ENCODE results near the gene FAT1.
"Not testable (repeated sequence)": the region's sequence is repeated elsewhere in the genome, so short reads cannot be mapped to it uniquely, and the experiment has no call there.

Gene FAT1, protein sequence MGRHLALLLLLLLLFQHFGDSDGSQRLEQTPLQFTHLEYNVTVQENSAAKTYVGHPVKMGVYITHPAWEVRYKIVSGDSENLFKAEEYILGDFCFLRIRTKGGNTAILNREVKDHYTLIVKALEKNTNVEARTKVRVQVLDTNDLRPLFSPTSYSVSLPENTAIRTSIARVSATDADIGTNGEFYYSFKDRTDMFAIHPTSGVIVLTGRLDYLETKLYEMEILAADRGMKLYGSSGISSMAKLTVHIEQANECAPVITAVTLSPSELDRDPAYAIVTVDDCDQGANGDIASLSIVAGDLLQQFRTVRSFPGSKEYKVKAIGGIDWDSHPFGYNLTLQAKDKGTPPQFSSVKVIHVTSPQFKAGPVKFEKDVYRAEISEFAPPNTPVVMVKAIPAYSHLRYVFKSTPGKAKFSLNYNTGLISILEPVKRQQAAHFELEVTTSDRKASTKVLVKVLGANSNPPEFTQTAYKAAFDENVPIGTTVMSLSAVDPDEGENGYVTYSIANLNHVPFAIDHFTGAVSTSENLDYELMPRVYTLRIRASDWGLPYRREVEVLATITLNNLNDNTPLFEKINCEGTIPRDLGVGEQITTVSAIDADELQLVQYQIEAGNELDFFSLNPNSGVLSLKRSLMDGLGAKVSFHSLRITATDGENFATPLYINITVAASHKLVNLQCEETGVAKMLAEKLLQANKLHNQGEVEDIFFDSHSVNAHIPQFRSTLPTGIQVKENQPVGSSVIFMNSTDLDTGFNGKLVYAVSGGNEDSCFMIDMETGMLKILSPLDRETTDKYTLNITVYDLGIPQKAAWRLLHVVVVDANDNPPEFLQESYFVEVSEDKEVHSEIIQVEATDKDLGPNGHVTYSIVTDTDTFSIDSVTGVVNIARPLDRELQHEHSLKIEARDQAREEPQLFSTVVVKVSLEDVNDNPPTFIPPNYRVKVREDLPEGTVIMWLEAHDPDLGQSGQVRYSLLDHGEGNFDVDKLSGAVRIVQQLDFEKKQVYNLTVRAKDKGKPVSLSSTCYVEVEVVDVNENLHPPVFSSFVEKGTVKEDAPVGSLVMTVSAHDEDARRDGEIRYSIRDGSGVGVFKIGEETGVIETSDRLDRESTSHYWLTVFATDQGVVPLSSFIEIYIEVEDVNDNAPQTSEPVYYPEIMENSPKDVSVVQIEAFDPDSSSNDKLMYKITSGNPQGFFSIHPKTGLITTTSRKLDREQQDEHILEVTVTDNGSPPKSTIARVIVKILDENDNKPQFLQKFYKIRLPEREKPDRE (N-terminal part only)

GRCh38 chr4:186723292-186724057 lies at the start of gene FAT1:
Gene FAT1 (minus strand): TSS chr4:186723856. CDS start chr4:186709827, 14,029 bp downstream.
- no peak for DNase-seq

DNA sequence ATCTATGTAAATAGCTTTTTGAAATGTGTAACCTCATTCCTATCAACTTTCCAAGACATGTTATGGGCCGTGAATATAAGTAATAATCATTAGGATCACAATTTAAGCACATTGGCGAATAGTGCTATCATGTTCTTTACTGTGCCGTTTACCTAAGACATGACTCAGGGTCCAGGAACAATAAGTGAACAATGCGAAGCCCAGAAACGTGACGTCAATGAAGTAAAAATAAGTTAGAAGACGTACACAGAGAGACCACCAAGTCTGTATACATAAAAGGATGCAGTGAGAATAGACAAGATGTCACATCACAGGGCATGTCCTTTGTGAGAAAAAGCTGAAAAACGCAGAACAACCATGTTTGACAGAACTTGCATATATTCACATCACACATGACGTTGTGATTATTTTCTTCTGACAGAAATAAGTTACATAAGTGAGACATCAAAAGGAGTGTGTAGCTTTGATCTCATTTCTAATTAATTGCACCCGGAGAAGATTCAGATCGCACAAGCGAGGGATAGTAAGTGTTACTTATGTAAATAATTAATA lies 49.4 kb upstream of the FAT1 start:
- DNase-seq, result no peak

DNA sequence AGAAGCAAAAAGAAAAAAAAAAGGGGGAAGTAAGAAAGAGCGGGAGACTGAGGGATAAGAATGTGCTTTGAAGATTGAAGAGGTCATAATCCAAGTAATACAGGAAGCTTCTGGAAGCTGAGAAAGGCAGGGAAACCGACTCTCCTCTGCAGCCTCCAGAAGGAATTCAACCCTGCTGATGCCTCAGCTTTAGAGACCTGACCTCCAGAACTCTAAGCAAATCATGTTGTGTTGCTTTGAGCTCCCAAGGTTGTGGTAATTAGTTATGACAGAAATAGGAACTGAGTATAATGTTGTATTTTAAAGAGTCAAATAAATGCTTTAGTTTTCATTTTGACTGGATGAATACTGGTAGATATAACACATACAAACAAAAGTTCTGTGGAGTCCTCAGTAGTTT lies 48.0 kb upstream of the FAT1 start:
- DNase-seq, result no peak

DNA sequence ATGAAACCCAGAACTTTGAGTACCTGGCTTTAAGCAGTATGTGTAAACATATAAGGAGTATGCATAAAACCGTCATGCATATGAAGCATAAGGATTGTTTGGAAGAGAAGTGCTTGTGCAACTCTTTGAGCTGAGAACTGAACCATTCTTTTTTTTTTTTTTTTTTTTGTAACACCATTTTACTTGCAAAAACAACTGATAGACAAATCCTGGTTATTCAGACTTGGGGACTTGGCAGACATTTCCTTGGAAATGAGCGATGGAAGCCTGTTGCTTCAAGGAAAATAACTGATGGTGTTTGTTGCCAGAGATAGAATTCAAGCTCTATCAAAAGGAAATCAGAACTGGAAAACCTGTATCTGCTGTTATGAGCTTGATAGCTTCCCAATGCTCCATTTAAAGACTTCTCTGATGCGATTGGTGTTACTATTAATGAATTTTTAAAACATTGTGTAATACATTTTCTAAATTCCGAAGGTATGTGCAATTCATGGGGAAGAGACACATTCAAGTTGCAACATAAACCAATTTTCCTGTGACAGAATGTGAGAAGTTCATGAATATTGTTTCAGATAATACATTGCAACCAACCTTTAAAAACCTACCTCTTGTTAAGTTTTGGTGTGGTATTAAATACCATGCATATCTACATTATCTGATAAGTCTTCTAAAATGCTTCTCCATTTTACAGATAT lies 47.0 kb upstream of the FAT1 start:
- no peak for DNase-seq

GRCh38 chr4:186767794-186768193 lies 44.1 kb upstream of the FAT1 start:
- DNase-seq, result no peak

GRCh38 chr4:186765673-186766546 lies 42.3 kb upstream of the FAT1 start:
- no peak for DNase-seq

DNA sequence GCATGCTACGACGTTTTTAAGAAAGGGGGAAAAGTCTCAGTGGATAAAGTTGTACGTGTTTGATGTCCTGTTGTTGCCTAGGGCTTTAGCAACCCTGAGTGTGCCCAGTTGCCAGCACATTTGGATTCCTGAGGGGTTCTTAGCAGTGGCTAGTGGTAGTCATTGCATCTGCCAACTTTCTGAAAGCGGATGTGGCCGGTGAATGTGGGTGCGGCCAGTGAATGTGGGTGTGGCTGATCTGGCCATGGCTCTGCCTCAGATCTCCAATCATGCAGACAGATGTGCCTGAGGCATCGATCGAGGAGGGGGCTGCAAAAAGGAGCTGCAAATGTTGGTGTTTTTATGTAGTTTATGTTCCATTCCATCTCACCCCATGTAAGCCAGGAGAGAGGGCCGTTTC lies 41.5 kb upstream of the FAT1 start:
- no peak for DNase-seq

- DNase-seq, result no peak
Observed at GRCh38 chr4:186764457-186764856, 40.8 kb upstream of the FAT1 start.

- no peak for DNase-seq
Observed at GRCh38 chr4:186762865-186763264, 39.2 kb upstream of the FAT1 start.

DNA sequence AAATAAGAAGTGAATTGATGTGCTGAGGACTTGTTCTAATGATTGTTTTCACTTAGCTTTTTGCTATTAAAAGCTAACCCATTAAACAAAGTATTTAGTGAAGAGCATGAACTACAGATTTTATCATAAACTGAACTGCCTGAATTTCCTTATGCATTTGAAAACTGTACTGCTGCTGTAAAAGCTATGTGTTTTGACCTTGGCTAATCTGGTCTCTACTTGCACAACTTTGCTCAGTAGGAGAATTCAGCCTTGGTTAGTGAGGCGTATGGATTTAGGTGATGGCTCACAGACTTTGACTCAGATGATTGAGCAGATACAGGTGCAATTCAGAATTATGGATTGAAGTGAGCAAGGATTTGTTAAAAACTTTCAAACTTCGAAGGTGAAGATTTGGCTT lies 38.7 kb upstream of the FAT1 start:
- DNase-seq, result no peak

- not testable (repeated sequence) for DNase-seq
Observed at GRCh38 chr4:186761956-186762355, 38.3 kb upstream of the FAT1 start.

GRCh38 chr4:186761393-186761792 lies 37.7 kb upstream of the FAT1 start:
- no peak for DNase-seq

DNA sequence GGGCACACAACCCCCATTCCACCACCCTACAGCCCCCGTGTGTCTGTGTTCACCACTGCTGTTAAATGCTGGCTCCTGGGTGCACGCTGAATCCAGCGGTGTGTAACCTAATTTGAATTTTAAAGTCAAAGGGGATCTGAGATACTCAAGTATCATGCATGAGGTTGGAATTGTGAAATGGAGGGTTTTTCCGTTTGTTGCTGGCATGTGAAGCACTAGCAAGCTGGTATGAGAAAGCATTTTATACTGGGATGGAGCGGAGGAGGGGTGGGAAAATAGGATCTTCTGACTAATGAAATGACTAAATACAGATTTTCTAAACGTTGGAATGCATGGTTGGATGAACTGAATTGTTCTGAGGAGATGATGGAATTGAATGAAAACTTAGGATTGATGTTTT lies 36.9 kb upstream of the FAT1 start:
- DNase-seq, result no peak

- no peak for DNase-seq
Observed at GRCh38 chr4:186759990-186760389, 36.3 kb upstream of the FAT1 start.

DNA sequence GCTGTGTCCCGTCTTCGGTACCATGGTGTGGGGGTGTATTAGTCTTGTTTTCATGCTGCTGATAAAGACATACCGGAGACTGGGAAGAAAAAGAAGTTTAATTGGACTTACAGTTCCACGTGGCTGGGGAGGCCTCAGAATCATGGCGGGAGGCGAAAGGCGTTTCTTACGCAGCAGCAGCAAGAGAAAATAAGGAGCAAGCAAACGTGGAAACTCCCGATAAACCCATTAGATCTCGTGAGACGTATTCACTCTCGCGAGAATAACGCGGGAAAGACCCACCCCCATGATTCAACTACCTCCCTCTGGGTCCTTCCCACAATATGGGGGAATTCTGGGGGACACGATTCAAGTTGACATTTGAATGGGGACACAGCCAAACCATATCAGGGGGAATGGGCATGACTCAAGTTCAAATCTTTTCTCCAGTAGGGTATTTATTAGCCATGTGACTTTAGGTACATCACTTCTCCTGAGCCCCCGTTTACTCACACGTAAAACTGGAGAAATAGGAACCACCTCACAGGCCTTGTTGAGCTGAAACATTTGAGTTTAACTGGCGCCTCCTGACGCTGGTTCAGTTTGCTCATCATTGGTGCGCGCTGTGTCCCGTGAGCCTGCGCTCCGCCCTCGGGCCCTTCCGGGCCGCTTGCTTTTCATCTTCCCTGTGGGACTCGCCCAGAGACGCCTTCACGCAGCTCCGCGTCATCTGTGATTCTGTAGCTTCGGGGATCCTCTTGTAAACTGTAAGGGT lies 35.5 kb upstream of the FAT1 start:
- DNase-seq, result no peak

DNA sequence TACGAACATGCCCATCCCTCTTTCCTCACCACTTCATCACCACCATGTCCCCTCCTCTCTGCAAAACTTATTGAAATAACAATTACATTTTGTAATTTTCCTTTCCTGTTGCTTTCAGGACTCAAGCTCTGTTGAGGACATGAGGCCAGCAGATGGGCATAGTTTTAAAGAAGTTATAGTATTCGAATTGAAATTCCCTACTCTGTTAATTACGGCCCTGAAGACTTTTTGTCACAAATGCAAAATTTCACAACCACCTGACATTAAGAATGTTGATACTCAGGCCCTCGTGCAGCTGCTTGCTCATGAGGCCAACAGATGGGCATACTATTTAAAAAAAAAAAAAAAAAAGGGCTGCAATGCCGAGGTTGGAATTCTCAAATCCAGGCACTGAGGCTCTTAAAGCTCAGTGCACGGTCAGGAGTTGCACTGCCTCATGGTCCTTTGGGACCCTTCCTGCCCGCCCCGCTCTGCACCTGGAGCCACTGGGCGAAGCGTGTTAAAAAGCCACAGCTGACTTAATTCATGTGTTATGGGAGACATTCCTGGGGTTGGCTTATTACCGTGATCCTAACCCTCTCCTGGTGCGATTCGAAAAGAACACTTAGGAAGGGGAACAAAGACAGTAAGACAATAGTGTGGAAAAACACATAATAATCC lies 34.2 kb upstream of the FAT1 start:
- DNase-seq, result no peak

GRCh38 chr4:186756550-186756949 lies 32.9 kb upstream of the FAT1 start:
- DNase-seq, result not testable (repeated sequence)

DNA sequence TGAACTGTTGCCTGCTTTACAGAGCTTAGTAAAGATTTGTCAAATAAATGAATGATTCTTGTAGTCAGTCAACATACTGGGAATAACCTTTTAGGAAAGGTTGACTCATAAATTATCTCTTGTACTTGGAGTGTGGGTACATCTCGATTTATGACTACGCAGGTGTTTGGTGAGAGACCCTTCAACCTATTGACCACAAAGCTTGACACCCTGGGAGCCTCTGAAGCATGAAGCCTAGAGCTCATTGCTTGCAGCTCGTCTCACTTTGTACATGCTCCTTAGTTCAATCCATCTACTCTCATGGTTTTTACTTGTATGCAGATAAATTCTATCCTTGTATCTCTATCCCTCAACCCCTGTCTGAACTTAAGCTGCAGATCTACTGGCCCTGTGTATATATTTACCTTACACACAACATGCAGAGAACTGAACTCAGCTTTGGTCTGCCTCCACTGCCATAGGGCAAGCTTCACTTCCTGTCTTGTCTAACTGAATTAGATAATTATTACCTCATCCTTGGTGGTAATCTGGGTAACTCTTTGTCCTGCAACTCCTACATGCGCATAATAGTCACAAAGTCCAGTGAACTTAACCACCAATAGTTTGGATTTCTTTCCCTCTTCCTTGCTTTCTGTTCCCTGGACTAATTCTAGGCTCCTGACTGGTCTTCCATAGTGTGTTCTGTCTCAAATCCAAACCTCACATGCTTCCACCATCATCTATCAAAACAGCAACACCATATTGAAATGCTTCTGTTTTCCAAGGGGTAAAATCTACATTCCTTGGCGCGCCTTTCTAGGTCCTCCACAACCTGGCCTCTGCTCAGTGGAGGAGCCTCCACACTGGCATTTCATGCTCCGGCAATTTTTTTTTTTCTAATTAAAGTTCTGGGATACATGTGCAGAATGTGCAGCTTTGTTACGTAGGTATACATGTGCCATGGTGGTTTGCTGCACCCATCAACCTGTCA lies 32.2 kb upstream of the FAT1 start:
- DNase-seq, result no peak
